Suppressor macrophage treated with lipopolysaccharide for 4 hours (primary cell): ENCODE measurements around the gene FYCO1.

Experiments used
- DNase-seq: peaks from one replicate; pipeline ENCODE4 v3.0.0-alpha.2; 2020

FYCO1 gene

GRCh38 chr3:45960289-45960688, 35.3 kb downstream of the FYCO1 start:
- DNase-seq: no peak

- DNase-seq: no peak
Measured at GRCh38 chr3:45959201-45959600, 36.4 kb downstream of the FYCO1 start.

GRCh38 chr3:45958321-45958791, 37.3 kb downstream of the FYCO1 start:
- peak; percentile 3 for DNase-seq

- DNase-seq: no peak
Measured at GRCh38 chr3:45957586-45957985, 38.0 kb downstream of the FYCO1 start.

GRCh38 chr3:45955706-45956105, 39.9 kb downstream of the FYCO1 start:
- DNase-seq: no peak

- DNase-seq: no peak
Measured at GRCh38 chr3:45955017-45955647, 40.5 kb downstream of the FYCO1 start.

- no peak for DNase-seq
Measured at GRCh38 chr3:45954306-45954705, 41.3 kb downstream of the FYCO1 start.

- DNase-seq: no peak
Measured at GRCh38 chr3:45953536-45953935, 42.1 kb downstream of the FYCO1 start.

- peak; percentile 3 for DNase-seq
Measured at GRCh38 chr3:45952456-45952855, 43.2 kb downstream of the FYCO1 start.

GRCh38 chr3:45951946-45952345, 43.7 kb downstream of the FYCO1 start:
- DNase-seq: no peak

- no peak for DNase-seq
Measured at GRCh38 chr3:45950686-45951600, 44.7 kb downstream of the FYCO1 start.

- no peak for DNase-seq
Measured at GRCh38 chr3:45950131-45950530, 45.5 kb downstream of the FYCO1 start.

GRCh38 chr3:45949432-45949831, 46.2 kb downstream of the FYCO1 start:
- DNase-seq: no peak

- DNase-seq: no peak
Measured at GRCh38 chr3:45948881-45949280, 46.7 kb downstream of the FYCO1 start.

GRCh38 chr3:45948311-45948781, 47.3 kb downstream of the FYCO1 start:
- no peak for DNase-seq

- DNase-seq: no peak
Measured at GRCh38 chr3:45947361-45947760, 48.3 kb downstream of the FYCO1 start.

GRCh38 chr3:45946875-45947274, 48.7 kb downstream of the FYCO1 start:
- DNase-seq: no peak

- no peak for DNase-seq
Measured at GRCh38 chr3:45946307-45946706, 49.3 kb downstream of the FYCO1 start.

- DNase-seq: no peak
Measured at GRCh38 chr3:45944830-45945620, 50.6 kb downstream of the FYCO1 start.

- no peak for DNase-seq
Measured at GRCh38 chr3:45943207-45943846, 52.3 kb downstream of the FYCO1 start, which contains the start of gene CXCR6. TSS of gene CXCR6 (plus strand) at chr3:45943464. CDS start at chr3:45946482, 3,018 bp downstream.

- DNase-seq: no peak
Measured at GRCh38 chr3:45942051-45942825, 53.4 kb downstream of the FYCO1 start.
